Choroid plexus epithelial cell (primary cell): Measurements from ENCODE around the gene KIF19.

Source experiments
- DNase-seq: peaks from one replicate; pipeline ENCODE4 v3.0.0-alpha.2; 2010; ENCODE audit warnings: low read depth
- H3K4me3 ChIP-seq: 2 replicates; pipeline ENCODE4 v1.5.1; 2011; ENCODE audit warnings: low read depth, mild to moderate bottlenecking, control low read depth, low read length, moderate library complexity
- TF ChIP-seq, protein P1 (sequence below): conservative IDR thresholded peaks from 2 replicates; pipeline ENCODE4 v1.5.1; 2011; ENCODE audit warnings: low read depth, mild to moderate bottlenecking, control low read depth, inconsistent platforms, low read length, moderate library complexity

Gene KIF19

DNA sequence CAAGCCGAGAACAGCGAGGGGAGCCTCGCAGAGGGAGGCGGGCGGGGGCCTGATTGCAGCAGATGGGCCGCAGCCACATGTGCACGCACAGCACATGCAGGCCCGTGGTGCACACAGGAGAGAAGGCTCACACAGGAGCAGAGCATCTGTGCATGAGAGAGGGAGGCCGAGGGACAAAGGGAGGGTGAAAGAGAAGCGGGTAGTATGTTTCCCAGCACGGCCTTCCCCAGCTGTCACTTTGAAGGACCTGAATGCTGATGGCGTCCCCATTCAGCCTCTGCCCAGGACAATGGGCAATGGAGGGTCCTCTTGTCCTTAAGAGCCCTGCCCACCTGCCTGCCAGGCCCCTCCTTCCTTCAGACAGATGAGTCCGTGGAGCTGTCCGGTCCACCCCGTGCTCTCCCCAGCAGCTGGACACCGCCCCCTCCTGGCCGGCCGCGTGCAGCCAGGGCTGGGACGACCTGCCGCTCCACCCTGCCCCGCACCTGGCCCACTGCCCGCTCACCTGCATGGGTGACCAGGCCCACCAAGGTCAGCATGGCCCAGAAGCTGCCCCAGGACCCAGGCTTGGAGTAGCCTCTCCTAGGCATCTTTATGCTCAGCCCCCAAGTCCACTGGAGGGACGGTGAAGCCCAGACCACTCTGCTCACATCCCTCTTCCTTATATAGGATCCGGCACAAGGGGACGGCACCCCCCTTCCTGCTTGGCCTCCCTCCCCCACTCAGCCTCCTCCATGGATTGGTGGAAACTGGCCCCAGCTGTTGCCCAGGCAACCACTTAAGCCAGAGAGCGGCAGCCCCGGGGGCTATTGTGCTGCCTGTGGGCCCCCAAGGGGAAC is 35.4 kb downstream of the KIF19 start, which contains the start of gene BTBD17:
Gene BTBD17, minus strand, starts transcription at position 639 of the 839 bp plus-strand sequence. Its CDS starts 49 bp downstream, at position 590.
- peak; percentile 51 for DNase-seq
- H3K4me3 ChIP-seq = no peak within 1 kb of the TSS
- TF ChIP-seq, protein P1, sequence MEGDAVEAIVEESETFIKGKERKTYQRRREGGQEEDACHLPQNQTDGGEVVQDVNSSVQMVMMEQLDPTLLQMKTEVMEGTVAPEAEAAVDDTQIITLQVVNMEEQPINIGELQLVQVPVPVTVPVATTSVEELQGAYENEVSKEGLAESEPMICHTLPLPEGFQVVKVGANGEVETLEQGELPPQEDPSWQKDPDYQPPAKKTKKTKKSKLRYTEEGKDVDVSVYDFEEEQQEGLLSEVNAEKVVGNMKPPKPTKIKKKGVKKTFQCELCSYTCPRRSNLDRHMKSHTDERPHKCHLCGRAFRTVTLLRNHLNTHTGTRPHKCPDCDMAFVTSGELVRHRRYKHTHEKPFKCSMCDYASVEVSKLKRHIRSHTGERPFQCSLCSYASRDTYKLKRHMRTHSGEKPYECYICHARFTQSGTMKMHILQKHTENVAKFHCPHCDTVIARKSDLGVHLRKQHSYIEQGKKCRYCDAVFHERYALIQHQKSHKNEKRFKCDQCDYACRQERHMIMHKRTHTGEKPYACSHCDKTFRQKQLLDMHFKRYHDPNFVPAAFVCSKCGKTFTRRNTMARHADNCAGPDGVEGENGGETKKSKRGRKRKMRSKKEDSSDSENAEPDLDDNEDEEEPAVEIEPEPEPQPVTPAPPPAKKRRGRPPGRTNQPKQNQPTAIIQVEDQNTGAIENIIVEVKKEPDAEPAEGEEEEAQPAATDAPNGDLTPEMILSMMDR = peak; percentile 61

DNA sequence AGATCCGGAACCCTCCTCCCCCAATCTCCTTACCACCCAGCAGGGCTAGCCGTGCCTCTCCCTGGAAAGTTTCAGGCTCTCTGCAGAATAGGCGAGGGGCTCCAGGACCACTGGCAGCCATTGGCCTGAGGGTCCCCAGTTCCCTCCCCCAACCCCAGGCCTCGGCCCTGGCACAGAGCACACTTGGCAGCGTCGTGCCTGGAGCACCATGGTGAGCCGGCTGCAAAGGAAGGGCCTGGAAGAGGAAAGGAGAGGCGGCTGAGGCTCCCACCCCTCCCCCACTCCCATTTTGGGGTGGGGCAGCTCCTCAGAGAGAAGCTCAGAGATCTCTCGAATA is 36.0 kb downstream of the KIF19 start:
- TF ChIP-seq, protein P1 = no peak
- H3K4me3 ChIP-seq = no peak overlapping the region
- DNase-seq = no peak

DNA sequence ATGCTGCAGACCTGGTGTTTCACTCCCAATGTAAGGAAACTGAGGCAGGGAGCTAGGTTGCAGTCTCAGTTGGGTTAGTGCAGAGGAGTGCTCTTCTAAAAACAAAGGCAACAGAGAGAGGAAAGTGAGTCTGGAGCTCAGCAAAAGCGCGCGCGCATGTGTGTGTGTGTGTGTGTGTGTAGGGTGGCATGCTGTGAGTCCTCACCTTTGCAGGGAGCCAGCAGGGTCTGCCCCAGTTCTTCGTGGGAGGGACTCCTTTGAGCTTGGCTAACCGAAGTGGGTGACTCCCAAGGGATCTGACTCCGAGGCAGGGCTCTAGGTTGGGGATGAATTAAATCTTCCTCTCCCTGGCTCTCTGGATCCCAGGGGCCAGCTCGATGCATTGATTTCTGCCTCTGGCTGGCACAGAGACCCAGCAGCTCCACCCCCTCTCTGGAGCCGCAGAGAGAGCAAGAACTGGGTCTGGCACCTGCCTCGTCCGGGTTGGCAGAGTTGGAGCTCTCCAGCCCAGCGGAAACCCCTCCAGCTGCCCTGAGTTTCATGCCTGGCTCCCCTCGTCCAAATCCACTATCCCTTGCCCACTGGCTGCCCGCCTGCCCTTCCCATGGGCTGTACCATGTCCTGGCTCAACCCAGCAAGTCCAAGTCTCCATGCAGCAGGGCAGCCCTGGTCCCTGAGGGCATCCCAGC is 36.9 kb downstream of the KIF19 start:
- DNase-seq = no peak
- TF ChIP-seq, protein P1 = no peak
- H3K4me3 ChIP-seq = no peak overlapping the region

DNA sequence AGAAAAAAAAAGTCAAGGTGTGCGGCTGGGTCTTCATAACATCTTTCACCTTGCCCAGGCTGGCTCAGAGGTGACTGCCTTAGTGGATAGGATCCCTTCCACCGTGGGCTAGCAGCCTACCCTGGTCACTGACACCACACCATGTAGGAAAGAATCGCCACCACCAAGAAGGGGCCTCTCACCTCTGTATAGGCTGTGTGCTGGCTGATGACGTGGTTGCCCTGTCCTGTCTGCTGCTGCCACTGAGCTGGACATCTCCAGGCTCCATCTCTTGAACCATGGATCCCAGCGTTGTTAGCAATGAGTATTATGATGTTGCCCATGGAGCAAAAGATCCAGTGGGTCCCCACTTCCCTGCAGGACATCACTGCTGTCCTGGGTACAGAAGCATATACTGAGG is 41.2 kb downstream of the KIF19 start, which contains the start of gene GPR142:
Gene GPR142, plus strand, starts transcription at position 301 of the 400 bp plus-strand sequence. CDS start 2,035 bp downstream, outside the sequence.
- no peak within 1 kb of the TSS for H3K4me3 ChIP-seq
- TF ChIP-seq, protein P1 = no peak
- no peak for DNase-seq

DNA sequence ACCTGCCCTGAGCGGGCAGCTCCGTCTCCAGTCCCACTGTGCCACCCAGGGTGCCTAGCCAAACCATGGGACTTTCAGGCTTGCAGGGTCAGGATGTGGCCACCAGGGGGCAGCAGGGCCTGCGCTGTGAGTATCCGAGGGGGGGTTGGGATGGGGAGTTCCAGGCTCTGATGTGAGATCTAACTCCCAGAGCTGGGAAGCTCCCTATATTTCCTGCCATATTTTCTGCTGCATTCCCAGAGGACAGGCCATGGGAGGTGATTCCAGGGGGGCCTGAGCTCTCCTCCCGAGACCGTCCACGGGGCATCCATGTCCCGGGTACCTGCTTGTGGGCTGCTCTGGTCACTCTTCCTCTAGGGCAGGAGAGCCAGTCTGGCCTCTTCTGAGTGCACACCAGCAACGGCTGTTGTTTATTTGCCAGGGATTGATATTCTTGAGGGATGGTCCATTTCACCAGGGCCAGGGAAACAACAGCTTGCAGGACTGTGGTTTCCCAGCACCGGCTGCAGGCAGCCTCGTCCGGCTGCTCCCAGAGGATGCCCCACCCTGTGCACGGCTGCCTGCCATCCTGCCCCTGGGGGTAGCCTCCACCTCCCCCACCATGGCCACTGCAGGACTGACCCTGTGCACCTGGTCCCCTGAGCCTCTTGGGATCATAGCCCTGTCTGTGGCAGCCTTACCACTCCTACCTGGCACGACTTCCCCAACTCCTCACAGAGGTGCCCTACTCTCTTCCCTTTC is 42.5 kb downstream of the KIF19 start:
- DNase-seq = peak; percentile 65
- TF ChIP-seq, protein P1 = peak; percentile 91
- H3K4me3 ChIP-seq = no peak overlapping the region

DNA sequence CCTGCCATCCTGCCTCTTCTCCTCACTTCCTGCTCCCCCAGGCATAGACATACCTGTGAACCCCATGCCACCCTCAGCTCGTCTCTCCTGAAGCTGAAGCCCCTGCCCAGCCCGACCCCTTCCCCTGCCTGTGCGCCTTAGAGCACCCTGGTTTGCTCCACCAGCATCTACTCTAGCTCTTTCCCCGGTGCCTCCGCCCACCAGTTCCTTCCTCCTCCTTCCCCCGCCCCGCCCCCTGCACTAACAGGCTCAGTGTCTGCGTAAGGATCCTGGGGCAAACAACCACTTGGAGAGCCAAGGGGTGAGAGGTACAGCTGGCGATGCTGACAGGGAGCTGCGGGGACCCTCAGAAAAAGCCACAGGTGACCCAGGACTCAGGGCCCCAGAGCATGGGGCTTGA is 43.2 kb downstream of the KIF19 start:
- TF ChIP-seq, protein P1 = no peak
- H3K4me3 ChIP-seq = no peak overlapping the region
- DNase-seq = no peak
